Heart right ventricle (tissue), 16 donors: ENCODE data around the gene QTRT2. TPM values are rescaled to one million over a fixed set of nuclear protein-coding genes. Genes with fewer than 3 reads are reported as not detected.

Source experiments
- ATAC-seq, 8 donors: fragments of 200-7000 bp; cut with Tn5 transposase; one replicate each; pipeline ENCODE4 v1.9.1; 2020; ENCODE audit warnings: mild to moderate bottlenecking in 8 of 8, moderate library complexity in 8 of 8, moderate number of reproducible peaks in 1 of 8
- DNase-seq, 2 donors: peaks; one replicate each; pipeline ENCODE4 v3.0.0-alpha.2; 2020
- H3K27ac ChIP-seq, 10 donors: fragments of 200-600 bp; sonication (generic) in 2 of 10; one replicate each; pipeline versions ENCODE4 v1.5.0 to v1.8.0; 2020 to 2022; ENCODE audit warnings: mild to moderate bottlenecking in 3 of 10
- H3K27me3 ChIP-seq, 7 donors: fragments of 200-600 bp; one replicate each; pipeline ENCODE4 v1.8.0; 2021 to 2022; ENCODE audit warnings: mild to moderate bottlenecking in 2 of 7
- H3K36me3 ChIP-seq, 9 donors: fragments of 200-600 bp; sonication (generic) in 1 of 9; one replicate each; pipeline versions ENCODE4 v1.5.0 to v1.8.0; 2020 to 2022; ENCODE audit warnings: mild to moderate bottlenecking in 2 of 9
- H3K4me1 ChIP-seq, 9 donors: fragments of 200-600 bp; sonication (generic) in 1 of 9; one replicate each; pipeline versions ENCODE4 v1.5.0 to v1.8.0; 2020 to 2022; ENCODE audit warnings: mild to moderate bottlenecking in 4 of 9
- H3K4me3 ChIP-seq, 10 donors: fragments of 200-600 bp; sonication (generic) in 2 of 10; one replicate each; pipeline versions ENCODE4 v1.5.0 to v1.8.0; 2020 to 2022; ENCODE audit warnings: mild to moderate bottlenecking in 7 of 10, moderate library complexity in 2 of 10
- H3K9me3 ChIP-seq, 11 donors: fragments of 200-600 bp in 10 of 11; sonication (generic) in 2 of 11; one replicate each; pipeline versions ENCODE4 v1.5.0 to v1.8.0; 2013 to 2022; ENCODE audit warnings: mild to moderate bottlenecking in 2 of 11, control low read depth in 1 of 11, moderate library complexity in 1 of 11
- CTCF ChIP-seq, 9 donors: fragments of 200-600 bp; sonication (generic) in 2 of 9; IDR thresholded peaks; one replicate each; pipeline versions ENCODE4 v1.5.0 to v1.8.0; 2021 to 2022; ENCODE audit warnings: antibody characterized with exemption in 9 of 9, mild to moderate bottlenecking in 5 of 9, moderate library complexity in 1 of 9
- WGBS, 2 donors: extraction: QIAGEN DNeasy Blood & Tissue Kit; methylation state at CpG; one replicate each; pipeline ENCODE4 v1.1.7; 2013; ENCODE audit warnings: inconsistent platforms in 1 of 2; 5-methylcytosine and 5-hydroxymethylcytosine counted together
- intact Hi-C, 10 donors: fragments of 100-400 bp; cut with DNase I; formaldehyde crosslinking; loops; one replicate each; pipeline versions ENCODE4 v1.11.1 to v1.14.2; 2022
- polyA plus RNA-seq, 2 donors: library from polyadenylated mRNA; stranded (reverse); fragments of 200-250 nt; gene quantifications; one replicate each; pipeline ENCODE4 v1.2.3, GENCODE V29; 2013
- total RNA-seq, 10 donors: library from RNA; stranded (reverse); fragmentation: NEBNext Ultra II Directional in 3 of 10; extraction: Animal tissue kit (Norgen Biotek cat#: 25700) in 3 of 10; gene quantifications; one replicate each; pipeline versions ENCODE4 v1.2.1 to v1.2.4, GENCODE V29; 2021 to 2023
- donor health status: Arrhythmogenic right ventricular cardiomyopathy.
- donor health status: ischemic (EF 13 %, LVEDD 7.1; RV severe dilation, severe dysfunction).
- donor health status: healthy with polysubstance abuse.
- donor health status: DM: no; HTN: yes; CAD: no.
- donor health status: DM: no; HTN: no; CAD: no.
- donor health status: ischemic (EF 25% LVEDD 6.9; RV normal size, moderate dysfunction).
- donor health status: ischemic (EF 25% LVEDD 5.7; RV mildly dilated, moderate dysfunction).
- donor health status: healthy.
- donor health status: DM: yes; HTN: yes; CAD: no.
- donor health status: Ischemic cardiomyopathy.
- donor health status: ischemic (EF 35%, LVEDD 5.7; RV mildly dilated, moderate dysfunction).
- donor health status: nonischemic (EF 11% LVEDD 7.7; RV severe dilation, severe dysfunction).
- donor health status: DM: yes; HTN: yes; CAD: no.
- donor health status: PGD.
- donor health status: ischemic (EF 29% LVEDD 5.4; RV normal size, mild dysfunction).
- donor health status: nonischemic (EF 23%, LVEDD 6.1; RV moderate dilation, normal function).

The QTRT2 gene
- total and polyA plus RNA-seq, 12 donors, result 3.4 to 9.7 (median 4.9) TPM

GRCh38 chr3:114104414-114104813 lies 47.9 kb downstream of the QTRT2 start:
- ATAC-seq (no peak), DNase-seq (no peak)
- intact Hi-C loops, result no loop called here
- Histone ChIP-seq H3K4me1 (peaks cover 0 to 9% (median 0%) of the 10 kb centered on the region in 9 donors), H3K36me3 (no peaks in the 10 kb centered on the region), H3K27ac (no peak overlapping the region), H3K9me3 (no peaks in the 10 kb centered on the region), H3K27me3 (peaks cover 0 to 15% (median 0%) of the 10 kb centered on the region in 7 donors), H3K4me3 (no peak overlapping the region)
- WGBS, 2 donors, result 94 to 97% methylated on average over 3 of the region's 3 CpGs
- no peak for TF ChIP-seq CTCF (IDR thresholded peaks at IDR 0.05)

GRCh38 chr3:114108137-114108536 lies 51.6 kb downstream of the QTRT2 start:
- H3K27ac ChIP-seq, result no peak overlapping the region
- H3K36me3 ChIP-seq, result no peaks in the 10 kb centered on the region
- no peak for DNase-seq
- intact Hi-C loops, result no loop called here
- no peaks in the 10 kb centered on the region for H3K9me3 ChIP-seq
- H3K27me3 ChIP-seq, result peaks cover 0 to 15% (median 0%) of the 10 kb centered on the region in 7 donors
- TF ChIP-seq CTCF (IDR thresholded peaks at IDR 0.05), result no peak
- peaks cover 0 to 38% (median 0%) of the 10 kb centered on the region in 9 donors for H3K4me1 ChIP-seq
- ATAC-seq, result no peak
- 92% methylated on average over 8 of the region's 8 CpGs for WGBS, 2 donors
- H3K4me3 ChIP-seq, result no peak overlapping the region

- peak overlapping the region in 1 of 10 donors; percentile 74 for H3K27ac ChIP-seq
- intact Hi-C loops, result no loop called here
- peaks cover 0 to 37% (median 0%) of the 10 kb centered on the region in 9 donors for H3K4me1 ChIP-seq
- no peak for DNase-seq
- ATAC-seq, result no peak
- H3K27me3 ChIP-seq, result peaks cover 0 to 15% (median 0%) of the 10 kb centered on the region in 7 donors
- no peak overlapping the region for H3K4me3 ChIP-seq
- no peak for TF ChIP-seq CTCF (IDR thresholded peaks at IDR 0.05)
- 51 to 61% methylated on average over 5 of the region's 5 CpGs for WGBS, 2 donors
- no peaks in the 10 kb centered on the region for H3K36me3 ChIP-seq
- H3K9me3 ChIP-seq, result no peaks in the 10 kb centered on the region
Measured at GRCh38 chr3:114110439-114110838, 53.9 kb downstream of the QTRT2 start.

GRCh38 chr3:114111060-114111770 lies 54.7 kb downstream of the QTRT2 start:
- H3K27me3 ChIP-seq, result peaks cover 0 to 15% (median 0%) of the 10 kb centered on the region in 7 donors
- peaks cover 0 to 29% (median 0%) of the 10 kb centered on the region in 9 donors for H3K4me1 ChIP-seq
- no peaks in the 10 kb centered on the region for H3K9me3 ChIP-seq
- H3K4me3 ChIP-seq, result no peak overlapping the region
- H3K27ac ChIP-seq, result peak overlapping the region in 1 of 10 donors; percentile 74
- no peaks in the 10 kb centered on the region for H3K36me3 ChIP-seq
- WGBS, 2 donors, result 76 to 78% methylated on average over 3 of the region's 3 CpGs
- ATAC-seq (no peak), DNase-seq (no peak)
- intact Hi-C loops, result no loop called here
- TF ChIP-seq CTCF (IDR thresholded peaks at IDR 0.05), result no peak
